SK-N-SH (cell line): ENCODE results near the gene PGBD4.

Source experiments
- CTCF ChIP-seq: fragments of 200-600 bp; sonication (generic); IDR thresholded peaks from 2 replicates; pipeline ENCODE4 v1.6.1; 2017; ENCODE audit warnings: antibody characterized with exemption, mild to moderate bottlenecking, moderate library complexity
- ELF1 ChIP-seq: IDR thresholded peaks from 2 replicates; pipeline ENCODE4 v1.4.0; 2012
- JUND ChIP-seq: IDR thresholded peaks from 2 replicates; pipeline ENCODE4 v1.4.0; 2012
- REST ChIP-seq: IDR thresholded peaks from 2 replicates; pipeline ENCODE4 v1.6.1; 2012; ENCODE audit warnings: mild to moderate bottlenecking, low read depth, low read length, moderate library complexity
- SIN3A ChIP-seq: IDR thresholded peaks from 2 replicates; pipeline ENCODE4 v1.6.1; 2012; ENCODE audit warnings: low read depth, mild to moderate bottlenecking, low read length, moderate library complexity, borderline replicate concordance
- USF1 ChIP-seq: IDR thresholded peaks from 2 replicates; pipeline ENCODE4 v1.4.0; 2012; ENCODE audit warnings: low read depth, borderline replicate concordance
- USF2 ChIP-seq: fragments of 150-350 bp; IDR thresholded peaks from 2 replicates; pipeline ENCODE4 v1.6.1; 2017; ENCODE audit warnings: antibody characterized with exemption, low read length, low read depth, borderline replicate concordance

- TF ChIP-seq CTCF (no peak), JUND (no peak), ELF1 (no peak), USF1 (no peak), USF2 (no peak), REST (no peak), SIN3A (no peak)
Measured at GRCh38 chr15:34126522-34126921, 24.6 kb downstream of the PGBD4 start.
